GM21825 (cell line): ENCODE results near the gene EPS8.

ENCODE experiments used
- ATAC-seq: cut with Tn5 transposase; IDR thresholded peaks from one replicate; pipeline ENCODE4 v1.9.1; 2021; ENCODE audit warnings: mild to moderate bottlenecking, moderate library complexity; ENCODE audit not compliant: unreplicated experiment

Gene EPS8

DNA sequence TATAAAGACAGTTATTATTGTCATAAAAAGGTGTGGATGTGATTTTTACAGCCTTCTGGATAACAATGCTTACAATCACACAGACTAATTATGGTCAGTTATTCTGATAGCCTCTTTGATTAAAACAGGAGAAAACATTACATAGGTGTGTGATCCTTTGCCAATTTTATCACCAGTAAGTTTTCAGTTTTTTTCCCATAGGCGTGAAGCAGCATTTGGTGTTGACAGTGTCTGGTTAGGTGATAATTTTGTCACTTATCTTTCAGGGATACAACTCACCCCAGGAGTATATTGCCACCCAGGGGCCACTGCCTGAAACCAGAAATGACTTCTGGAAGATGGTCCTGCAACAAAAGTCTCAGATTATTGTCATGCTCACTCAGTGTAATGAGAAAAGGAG lies 208.8 kb downstream of the EPS8 start:
- no peak for ATAC-seq

- ATAC-seq, result no peak
These were observed 213.3 kb downstream of the EPS8 start for GRCh38 chr12:15575671-15576541.

- no peak for ATAC-seq
These were observed 214.8 kb downstream of the EPS8 start for GRCh38 chr12:15574353-15574752.
